Spinal cord (tissue), 10 donors: Measurements from ENCODE around the gene OGT. TPM values are rescaled to one million over a fixed set of nuclear protein-coding genes. Genes with fewer than 3 reads are reported as not detected.
A peak's percentile ranks its signal among the peaks of the same experiment; 100 is the strongest.
"Not testable (repeated sequence)": the region's sequence is repeated elsewhere in the genome, so short reads cannot be mapped to it uniquely, and the experiment has no call there.

ENCODE experiments used
- DNase-seq, 6 donors: peaks; one replicate each; pipeline versions ENCODE4 v3.0.0 to v3.0.0-alpha.2; 2013 to 2015; ENCODE audit warnings: low spot score in 6 of 6, low read depth in 4 of 6
- H3K27ac ChIP-seq: one replicate; pipeline ENCODE4 v1.5.1; 2013; ENCODE audit warnings: low read depth, low read length, control low read depth
- H3K27me3 ChIP-seq: one replicate; pipeline ENCODE4 v1.6.1; 2013; ENCODE audit warnings: low read length; ENCODE audit not compliant: control insufficient read depth, insufficient read depth
- H3K36me3 ChIP-seq: one replicate; pipeline ENCODE4 v1.6.1; 2013; ENCODE audit warnings: low read length; ENCODE audit not compliant: control insufficient read depth, insufficient read depth
- H3K4me1 ChIP-seq: one replicate; pipeline ENCODE4 v1.6.1; 2013; ENCODE audit warnings: low read length; ENCODE audit not compliant: control insufficient read depth, insufficient read depth
- H3K4me3 ChIP-seq: one replicate; pipeline ENCODE4 v1.5.1; 2013; ENCODE audit warnings: low read depth, low read length, control low read depth
- H3K9me3 ChIP-seq: one replicate; pipeline ENCODE4 v1.6.1; 2013; ENCODE audit warnings: low read length; ENCODE audit not compliant: control insufficient read depth, insufficient read depth
- WGBS: methylation state at CpG from one replicate; pipeline ENCODE4 v1.1.5; 2013; ENCODE audit warnings: missing lambda C conversion rate; ENCODE audit not compliant: insufficient coverage; 5-methylcytosine and 5-hydroxymethylcytosine counted together
- polyA plus RNA-seq, 2 donors: library from polyadenylated mRNA; unstranded; fragments of 120-200 nt; gene quantifications; one replicate each; pipeline ENCODE4 v1.2.1, GENCODE V29; 2013; ENCODE audit not compliant: insufficient read length in 2 of 2
- total RNA-seq, 2 donors: library from RNA; depleted of rRNA in 1 of 2; stranded (reverse); fragments of 120-200 nt in 1 of 2; fragments of >200 nt in 1 of 2; gene quantifications; one replicate each; pipeline versions ENCODE4 v1.2.3 to v1.2.4, GENCODE V29; 2013 to 2014
- donor health status: healthy.

The OGT gene
- total and polyA plus RNA-seq, 4 donors = 111 to 187 (median 127) TPM

GRCh38 chrX:71546879-71547278, 14.0 kb downstream of the OGT start:
- DNase-seq = no peak
- Histone ChIP-seq H3K9me3 (no peaks in the 10 kb centered on the region), H3K27ac (no peak overlapping the region), H3K4me1 (no peaks in the 10 kb centered on the region), H3K27me3 (no peaks in the 10 kb centered on the region), H3K36me3 (peaks cover 6% of the 10 kb centered on the region), H3K4me3 (no peak overlapping the region)
- 89% methylated on average over 11 of the region's 13 CpGs for WGBS

DNA sequence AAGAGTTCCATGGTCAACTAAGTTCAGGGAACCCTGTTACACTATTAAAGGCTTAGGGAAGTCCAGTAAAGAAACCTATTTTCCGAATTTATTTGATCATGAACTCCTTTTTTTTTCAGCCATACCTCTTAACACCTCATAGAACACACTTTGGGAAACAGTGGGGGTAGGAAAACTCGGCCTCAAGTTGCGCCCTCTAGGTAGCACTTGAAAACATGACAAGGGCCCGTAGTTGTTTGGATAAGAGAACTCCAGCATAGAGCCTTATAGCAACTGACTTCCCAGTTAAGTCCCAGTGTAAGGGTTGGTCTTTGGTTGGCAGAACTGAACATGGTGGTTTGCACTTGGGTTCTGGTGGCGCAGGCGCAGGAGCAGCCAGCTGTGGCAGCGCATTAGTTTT, 14.4 kb downstream of the OGT start:
- WGBS = 94% methylated on average over 3 of the region's 7 CpGs
- Histone ChIP-seq H3K4me1 (no peaks in the 10 kb centered on the region), H3K27ac (no peak overlapping the region), H3K36me3 (peaks cover 11% of the 10 kb centered on the region), H3K27me3 (no peaks in the 10 kb centered on the region), H3K4me3 (no peak overlapping the region), H3K9me3 (no peaks in the 10 kb centered on the region)
- no peak for DNase-seq

GRCh38 chrX:71549986-71550385, 17.1 kb downstream of the OGT start:
- no peak overlapping the region for H3K4me3 ChIP-seq
- no CpG with 5 or more reads among the region's 1 CpG for WGBS
- no peak overlapping the region for H3K27ac ChIP-seq
- no peaks in the 10 kb centered on the region for H3K4me1 ChIP-seq
- H3K36me3 ChIP-seq = peaks cover 14% of the 10 kb centered on the region
- no peak for DNase-seq
- H3K27me3 ChIP-seq = no peaks in the 10 kb centered on the region
- H3K9me3 ChIP-seq = no peaks in the 10 kb centered on the region

DNA sequence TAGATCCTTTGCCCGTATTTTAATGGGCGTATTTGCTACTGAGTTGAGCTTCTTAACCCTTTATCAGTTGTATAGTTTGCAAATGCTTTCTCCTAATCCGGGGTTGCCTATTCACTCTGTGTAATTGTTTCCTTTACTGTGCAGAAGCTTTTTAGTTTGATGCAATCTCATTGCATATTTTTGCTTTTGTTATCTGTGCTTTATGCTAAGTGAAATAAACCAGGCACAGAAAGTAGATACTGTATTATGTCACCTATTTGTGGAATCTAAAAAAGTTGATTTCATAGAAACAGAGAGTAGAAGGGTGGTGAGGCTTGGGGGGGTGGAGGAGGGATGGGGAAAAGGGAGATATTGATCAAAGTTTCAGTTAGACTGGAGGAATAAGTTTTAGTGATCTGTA, 17.7 kb downstream of the OGT start:
- H3K36me3 ChIP-seq = peaks cover 19% of the 10 kb centered on the region
- H3K4me1 ChIP-seq = no peaks in the 10 kb centered on the region
- no CpG with 5 or more reads among the region's 3 CpGs for WGBS
- no peak for DNase-seq
- H3K4me3 ChIP-seq = no peak overlapping the region
- H3K27ac ChIP-seq = no peak overlapping the region
- H3K9me3 ChIP-seq = no peaks in the 10 kb centered on the region
- no peaks in the 10 kb centered on the region for H3K27me3 ChIP-seq

DNA sequence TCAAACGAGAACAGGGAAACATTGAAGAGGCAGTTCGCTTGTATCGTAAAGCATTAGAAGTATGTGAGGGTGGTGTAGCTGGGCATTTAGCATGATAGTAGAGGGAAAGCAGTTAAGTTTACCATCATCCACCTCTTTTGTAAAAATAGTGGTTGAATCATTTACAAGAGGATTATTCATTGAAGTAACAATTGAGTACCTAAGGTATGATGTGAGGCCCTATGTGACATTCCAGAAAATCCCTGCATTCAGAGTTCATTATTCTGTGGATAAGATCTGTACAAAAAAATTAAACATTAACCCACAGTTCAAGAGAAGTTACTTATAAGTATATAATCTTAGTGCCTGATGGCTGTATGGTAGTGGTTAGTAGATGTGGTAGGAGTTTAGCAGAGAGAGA, 23.1 kb downstream of the OGT start:
- DNase-seq = no peak
- H3K27me3 ChIP-seq = no peaks in the 10 kb centered on the region
- H3K4me3 ChIP-seq = no peak overlapping the region
- peaks cover 25% of the 10 kb centered on the region for H3K36me3 ChIP-seq
- H3K27ac ChIP-seq = no peak overlapping the region
- no CpG with 5 or more reads among the region's 3 CpGs for WGBS
- H3K4me1 ChIP-seq = no peaks in the 10 kb centered on the region
- H3K9me3 ChIP-seq = no peaks in the 10 kb centered on the region

DNA sequence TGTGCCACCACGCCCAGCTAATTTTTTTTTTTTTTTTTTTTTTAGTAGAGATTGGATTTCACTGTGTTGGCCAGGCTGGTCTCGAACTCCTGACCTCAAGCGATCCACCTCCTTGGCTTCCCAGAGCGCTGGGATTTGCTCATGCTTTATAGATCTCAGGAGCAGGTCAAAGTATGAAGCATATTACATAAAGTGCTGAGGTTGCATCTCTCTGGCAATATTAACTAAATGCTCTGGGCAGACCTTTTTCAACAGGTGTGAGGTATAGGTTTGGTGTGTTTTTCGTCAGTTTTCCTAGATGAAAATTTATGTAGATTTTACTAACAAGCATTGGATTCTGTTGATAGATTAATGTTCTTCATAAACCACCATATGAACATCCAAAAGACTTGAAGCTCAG, 26.0 kb downstream of the OGT start:
- WGBS = no CpG with 5 or more reads among the region's 5 CpGs
- Histone ChIP-seq H3K36me3 (peaks cover 23% of the 10 kb centered on the region), H3K4me3 (no peak overlapping the region), H3K9me3 (no peaks in the 10 kb centered on the region), H3K27ac (no peak overlapping the region), H3K27me3 (no peaks in the 10 kb centered on the region), H3K4me1 (no peaks in the 10 kb centered on the region)
- no peak for DNase-seq

GRCh38 chrX:71559773-71560172, 26.9 kb downstream of the OGT start:
- not testable (repeated sequence) for H3K4me3 ChIP-seq, H3K27ac ChIP-seq, DNase-seq, H3K9me3 ChIP-seq, H3K27me3 ChIP-seq, H3K4me1 ChIP-seq
- no CpG with 5 or more reads among the region's 6 CpGs for WGBS
- H3K36me3 ChIP-seq = peaks cover 23% of the 10 kb centered on the region

- Histone ChIP-seq H3K27ac (no peak overlapping the region), H3K4me3 (no peak overlapping the region), H3K4me1 (no peaks in the 10 kb centered on the region), H3K9me3 (no peaks in the 10 kb centered on the region), H3K27me3 (no peaks in the 10 kb centered on the region), H3K36me3 (peaks cover 8% of the 10 kb centered on the region)
- DNase-seq = no peak
- 54% methylated on average over 1 of the region's 1 CpG for WGBS
These were observed 31.0 kb downstream of the OGT start for GRCh38 chrX:71563921-71564320.

DNA sequence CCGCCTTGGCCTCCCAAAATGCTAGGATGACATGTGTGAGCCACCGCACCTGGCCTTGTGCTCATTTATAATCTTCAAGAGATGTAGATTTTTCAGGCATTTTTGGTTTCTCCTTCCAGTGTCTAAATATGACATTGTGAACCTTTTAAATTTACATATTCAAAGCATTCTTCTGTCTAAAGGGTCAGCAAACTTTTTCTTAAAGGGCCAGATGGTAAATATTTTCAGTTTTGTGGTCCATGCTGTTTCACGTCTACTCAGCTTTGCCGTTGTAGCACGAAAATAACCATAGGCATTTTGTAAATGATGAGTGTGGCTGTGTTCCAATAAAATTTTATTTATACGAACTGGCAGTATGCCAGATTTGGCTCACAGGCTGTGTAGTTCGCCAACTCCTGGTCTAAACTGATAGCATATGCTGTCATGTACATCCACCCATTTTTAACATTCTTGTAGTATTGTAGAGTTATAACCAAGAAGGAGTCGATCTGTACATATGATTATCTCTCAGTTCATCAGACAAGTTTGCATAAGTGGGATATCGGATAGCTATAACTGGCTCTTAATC, 32.7 kb downstream of the OGT start:
- Histone ChIP-seq H3K36me3 (peaks cover 11% of the 10 kb centered on the region), H3K27me3 (no peaks in the 10 kb centered on the region), H3K4me3 (no peak overlapping the region), H3K27ac (no peak overlapping the region), H3K4me1 (no peaks in the 10 kb centered on the region), H3K9me3 (no peaks in the 10 kb centered on the region)
- DNase-seq = peak in 2 of 6 donors; percentile 15 to 57
- 94% methylated on average over 2 of the region's 9 CpGs for WGBS

DNA sequence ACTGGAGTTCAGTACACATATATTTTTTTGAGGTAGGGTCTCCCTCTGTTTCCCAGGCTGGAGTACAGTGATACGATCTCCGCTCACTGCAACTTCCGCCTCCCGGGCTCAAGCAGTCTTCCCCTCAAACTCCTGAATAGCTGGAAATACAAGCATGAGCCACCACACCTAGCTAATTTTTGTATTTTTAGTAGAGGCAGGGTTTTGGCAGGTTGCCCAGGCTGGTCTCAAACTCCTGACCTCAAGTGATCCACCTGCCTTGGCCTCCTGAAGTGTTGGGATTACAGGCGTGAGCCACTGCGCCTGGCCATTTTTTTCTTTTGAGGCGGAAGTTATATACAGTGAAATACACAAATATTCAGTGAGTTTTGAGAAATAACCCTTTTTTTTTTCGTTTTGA, 38.5 kb downstream of the OGT start:
- no CpG with 5 or more reads among the region's 8 CpGs for WGBS

More for the DNA sequence above, 38.5 kb downstream of the OGT start:
- not testable (repeated sequence) for H3K4me1 ChIP-seq, H3K27me3 ChIP-seq, H3K4me3 ChIP-seq, H3K36me3 ChIP-seq, H3K27ac ChIP-seq, DNase-seq, H3K9me3 ChIP-seq
